IPS-NIHi11 (cell line): Measurements from ENCODE around the gene AP4S1.
"Not testable (repeated sequence)": the region's sequence is repeated elsewhere in the genome, so short reads cannot be mapped to it uniquely, and the experiment has no call there.

Experiments
- DNase-seq: peaks from one replicate; pipeline ENCODE4 v3.0.0; 2012; ENCODE audit warnings: mixed read lengths, low spot score

AP4S1 gene, protein sequence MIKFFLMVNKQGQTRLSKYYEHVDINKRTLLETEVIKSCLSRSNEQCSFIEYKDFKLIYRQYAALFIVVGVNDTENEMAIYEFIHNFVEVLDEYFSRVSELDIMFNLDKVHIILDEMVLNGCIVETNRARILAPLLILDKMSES

GRCh38 chr14:31025367-31026076, at the start of gene AP4S1:
TSS of gene AP4S1 (plus strand) at chr14:31025649. CDS start at chr14:31066197, 40,548 bp downstream.
- DNase-seq: peak; percentile 33

DNA sequence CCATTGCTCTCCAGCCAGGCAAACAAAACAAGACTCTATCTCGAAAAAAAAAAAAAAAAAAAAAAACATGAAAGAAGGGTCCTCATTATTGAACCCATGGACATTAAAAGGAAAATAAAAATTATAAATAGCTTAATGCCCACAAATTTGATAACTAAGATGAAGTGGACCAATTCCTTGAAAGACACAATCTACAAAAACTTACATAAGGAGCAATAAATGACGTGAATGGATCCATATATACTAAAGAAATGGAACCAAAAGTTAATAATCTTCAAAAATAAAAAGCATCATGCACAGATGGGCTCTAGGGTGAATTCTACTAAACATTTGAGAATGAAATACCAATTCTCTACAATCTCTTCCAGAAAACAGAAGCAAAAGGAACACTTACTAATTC, 47.7 kb upstream of the AP4S1 start:
- no peak for DNase-seq

DNA sequence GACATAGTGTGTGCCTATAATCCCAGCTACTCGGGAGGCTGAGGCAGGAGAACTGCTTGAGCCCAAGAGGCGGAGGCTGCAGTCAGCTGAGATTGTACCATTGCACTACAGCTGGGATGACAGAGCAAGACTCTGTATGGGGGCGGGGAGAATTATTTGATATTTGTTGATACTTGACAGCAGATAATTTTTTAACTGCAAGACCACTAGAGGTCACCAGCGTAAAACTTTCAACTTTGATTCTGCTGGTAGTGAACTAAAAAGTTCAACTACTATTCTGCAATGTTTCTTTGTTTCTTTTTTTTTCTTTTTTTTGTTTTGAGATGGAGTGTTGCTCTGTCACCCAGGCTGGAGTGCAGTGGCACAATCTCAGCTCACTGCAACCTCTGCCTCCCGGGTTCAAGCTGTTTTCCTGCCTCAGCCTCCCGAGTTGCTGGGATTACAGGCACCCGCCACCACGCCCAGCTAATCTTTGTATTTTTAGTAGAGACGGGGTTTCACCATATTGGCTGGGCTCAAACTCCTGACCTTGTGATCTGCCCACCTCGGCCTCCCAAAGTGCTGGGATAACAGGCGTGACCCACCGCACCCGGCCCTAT, 45.2 kb upstream of the AP4S1 start:
- DNase-seq: peak; percentile 40

DNA sequence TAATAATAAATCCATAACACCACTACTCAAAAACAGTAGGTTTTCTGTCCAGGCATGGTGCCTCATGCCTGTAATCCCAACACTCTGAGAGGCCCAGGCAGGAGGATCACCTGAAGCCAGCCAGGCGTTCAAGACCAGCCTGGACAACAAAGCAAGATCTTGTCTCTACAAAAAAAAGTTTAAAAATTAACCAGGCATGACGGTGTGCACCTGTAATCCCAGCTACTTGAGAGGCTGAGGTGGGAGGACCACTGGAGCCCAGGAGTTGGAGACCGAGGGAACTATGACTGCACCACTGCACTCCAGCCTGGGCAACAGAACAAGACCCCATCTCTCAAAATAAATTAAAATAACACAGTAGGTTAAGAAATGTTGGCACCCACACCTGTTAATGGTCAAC, 44.5 kb upstream of the AP4S1 start:
- no peak for DNase-seq

DNA sequence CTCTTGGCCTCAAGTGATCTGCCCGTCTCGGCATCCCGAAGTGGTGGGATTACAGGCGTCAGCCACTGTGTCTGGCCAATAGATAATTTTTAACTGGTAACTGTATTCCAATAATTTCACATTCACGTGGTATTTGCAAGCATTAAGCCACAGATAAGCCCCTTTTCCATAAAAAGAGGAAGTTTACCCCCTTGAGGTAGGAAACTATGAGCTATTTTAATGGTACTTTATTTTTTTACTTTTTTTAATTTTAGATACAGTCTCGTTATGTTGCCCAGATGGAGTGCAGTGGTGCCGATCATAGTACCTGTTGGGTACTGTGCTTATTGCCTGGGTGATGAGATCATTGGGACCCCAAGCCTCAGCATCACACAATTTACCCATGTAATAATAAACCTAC, 42.9 kb upstream of the AP4S1 start:
- DNase-seq: no peak

DNA sequence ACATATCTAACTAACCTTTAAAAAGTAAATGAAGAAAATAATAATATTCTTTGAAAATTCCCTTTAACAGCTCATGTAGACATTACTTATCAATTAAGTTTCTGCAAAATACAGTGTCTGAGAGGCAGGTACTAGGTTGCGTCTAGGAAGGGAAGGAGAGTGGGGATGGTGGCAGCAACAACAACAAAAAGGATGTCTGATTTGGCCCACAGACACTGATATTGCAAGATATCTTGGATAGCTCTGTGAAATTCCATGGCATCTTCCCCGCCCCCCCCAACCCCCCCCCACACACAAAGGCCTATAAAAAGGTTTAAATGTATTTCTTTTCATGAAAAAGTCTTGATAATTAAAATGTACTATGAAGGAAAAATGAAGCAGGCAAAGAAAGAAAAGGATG, 41.6 kb upstream of the AP4S1 start:
- no peak for DNase-seq

GRCh38 chr14:30985796-30986195, 39.7 kb upstream of the AP4S1 start:
- no peak for DNase-seq

- DNase-seq: no peak
Observed at GRCh38 chr14:30988509-30988908, 36.9 kb upstream of the AP4S1 start.

DNA sequence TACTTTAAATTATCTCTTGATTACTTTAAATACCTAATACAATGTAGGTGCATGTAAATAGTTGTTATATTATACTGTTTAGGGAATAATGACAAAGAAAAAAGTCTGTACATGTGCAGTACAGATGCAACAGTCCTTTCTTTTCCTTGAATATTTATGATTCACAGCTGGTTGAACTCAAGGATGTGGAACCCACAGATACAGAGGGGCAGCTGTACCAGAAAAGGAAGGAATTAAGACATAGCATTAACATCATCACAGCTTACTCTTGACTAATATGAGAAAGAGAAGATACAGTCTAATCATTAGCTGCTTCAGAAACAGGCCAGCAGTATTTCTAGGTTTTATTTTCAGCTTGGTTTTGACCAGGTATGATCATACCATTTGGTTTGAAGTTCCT, 34.7 kb upstream of the AP4S1 start:
- DNase-seq: no peak

DNA sequence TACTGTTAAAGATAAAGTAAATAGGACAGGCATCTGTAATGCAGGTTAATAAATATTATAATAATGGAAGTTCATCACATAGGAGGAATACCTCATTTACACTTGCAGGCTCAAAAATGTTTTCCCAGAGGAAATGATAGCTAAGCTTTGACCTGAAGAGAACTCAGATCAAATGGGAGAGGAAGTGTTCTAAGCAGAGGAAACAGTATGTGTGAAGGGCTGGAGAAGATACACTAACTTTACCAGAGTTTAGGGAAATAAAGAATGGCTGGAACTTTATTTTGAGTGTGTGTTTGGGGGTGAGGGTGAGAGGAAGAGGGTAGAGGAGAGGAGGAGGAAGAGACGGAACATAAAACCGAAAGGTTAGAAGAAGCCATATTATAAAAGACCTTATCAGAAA, 34.0 kb upstream of the AP4S1 start:
- DNase-seq: no peak

DNA sequence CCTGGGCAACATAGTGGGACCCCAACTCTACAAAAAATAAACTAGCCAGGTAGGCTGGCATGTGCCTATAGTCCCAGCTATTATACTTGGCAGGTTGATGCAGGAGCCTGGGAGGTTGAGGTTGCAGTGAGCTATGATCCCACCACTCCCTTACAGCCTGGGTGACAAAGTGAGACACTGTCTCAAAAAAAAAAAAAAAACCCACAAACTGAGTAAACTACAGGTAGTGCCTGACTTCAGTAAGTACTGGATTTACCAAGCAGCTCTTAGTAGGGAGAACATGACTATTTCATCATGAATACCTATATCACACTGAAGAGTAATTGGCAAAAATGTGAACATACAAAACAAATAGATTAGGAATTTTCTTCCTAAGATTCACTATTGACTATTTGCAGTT, 32.4 kb upstream of the AP4S1 start:
- DNase-seq: no peak

DNA sequence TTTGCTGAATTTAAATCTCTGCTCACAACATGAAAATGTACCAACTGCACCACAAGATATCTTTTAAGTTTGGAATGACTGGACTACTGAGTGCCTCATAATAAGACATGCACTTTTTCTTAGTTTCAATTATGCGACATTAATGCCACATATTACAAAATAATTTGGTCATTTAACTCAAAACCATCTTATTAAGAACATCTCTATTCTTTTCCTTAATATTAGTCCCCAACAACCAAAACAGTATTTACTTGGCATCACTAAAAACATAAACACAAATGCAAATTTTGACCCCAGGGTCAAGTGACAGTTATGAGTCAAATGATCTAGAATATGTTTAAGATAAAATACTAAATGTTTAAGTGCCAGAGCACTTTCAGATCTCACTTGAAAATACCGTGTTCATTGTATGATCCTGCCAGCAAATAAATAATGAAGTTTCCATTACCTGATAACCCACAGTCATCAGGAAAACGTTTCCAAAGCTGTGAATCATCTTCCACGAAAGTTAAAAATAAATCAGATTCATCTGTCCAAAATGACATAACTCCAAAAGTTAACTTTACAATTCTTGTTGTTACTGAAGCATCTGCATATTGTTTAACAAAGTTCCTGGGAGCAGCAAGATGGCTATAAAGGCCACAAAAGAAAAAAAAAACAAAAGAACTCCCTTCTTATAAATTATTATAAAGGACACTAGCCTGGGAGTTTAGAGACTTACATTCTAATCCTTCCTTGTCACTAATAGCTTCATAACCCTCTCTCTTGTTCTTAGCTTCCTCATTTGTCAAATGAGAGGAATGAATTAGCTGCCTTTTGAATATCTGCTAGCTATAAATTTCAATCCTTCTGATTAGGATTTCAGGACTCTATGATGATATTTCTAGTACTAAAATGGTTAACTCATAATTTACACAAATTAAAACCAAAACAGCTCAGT, 30.5 kb upstream of the AP4S1 start:
- no peak for DNase-seq

- DNase-seq: no peak
Observed at GRCh38 chr14:30995689-30996088, 29.8 kb upstream of the AP4S1 start.

DNA sequence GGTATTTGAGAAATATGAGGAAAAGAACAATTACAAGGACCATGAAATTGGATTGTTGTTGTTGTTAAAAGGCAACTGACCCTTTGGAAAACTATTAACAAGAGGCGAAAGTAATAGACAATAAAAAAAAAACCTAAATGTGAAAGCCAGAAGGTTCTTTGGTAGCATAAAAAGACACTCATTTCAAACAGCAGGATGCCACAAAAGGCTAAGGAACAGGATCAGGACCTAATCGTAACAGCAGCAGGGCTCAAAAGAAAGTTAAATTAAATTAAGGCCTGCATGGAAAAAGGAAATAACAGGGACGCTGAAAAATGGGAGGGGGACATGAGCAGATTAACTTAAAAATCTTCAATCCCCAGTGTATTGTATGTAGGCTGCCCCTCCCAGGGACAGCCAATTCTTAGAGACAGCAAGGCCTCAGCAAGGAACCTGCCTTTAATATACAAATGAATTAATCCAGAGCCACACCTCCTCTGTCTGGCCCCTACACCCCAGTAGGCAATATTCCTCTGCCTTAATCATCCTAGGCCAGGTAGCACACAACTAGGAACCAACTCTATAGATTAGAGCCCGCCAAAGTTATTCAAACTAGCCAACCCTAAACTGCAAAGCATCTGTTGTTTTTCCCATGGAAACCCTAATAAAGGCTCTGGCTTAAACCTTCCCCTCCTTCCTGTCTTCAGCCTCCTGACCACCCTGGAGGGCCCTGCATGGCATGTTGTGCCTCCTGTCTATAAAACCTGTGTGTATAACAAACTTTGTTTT, 28.4 kb upstream of the AP4S1 start:
- peak; percentile 13 for DNase-seq

DNA sequence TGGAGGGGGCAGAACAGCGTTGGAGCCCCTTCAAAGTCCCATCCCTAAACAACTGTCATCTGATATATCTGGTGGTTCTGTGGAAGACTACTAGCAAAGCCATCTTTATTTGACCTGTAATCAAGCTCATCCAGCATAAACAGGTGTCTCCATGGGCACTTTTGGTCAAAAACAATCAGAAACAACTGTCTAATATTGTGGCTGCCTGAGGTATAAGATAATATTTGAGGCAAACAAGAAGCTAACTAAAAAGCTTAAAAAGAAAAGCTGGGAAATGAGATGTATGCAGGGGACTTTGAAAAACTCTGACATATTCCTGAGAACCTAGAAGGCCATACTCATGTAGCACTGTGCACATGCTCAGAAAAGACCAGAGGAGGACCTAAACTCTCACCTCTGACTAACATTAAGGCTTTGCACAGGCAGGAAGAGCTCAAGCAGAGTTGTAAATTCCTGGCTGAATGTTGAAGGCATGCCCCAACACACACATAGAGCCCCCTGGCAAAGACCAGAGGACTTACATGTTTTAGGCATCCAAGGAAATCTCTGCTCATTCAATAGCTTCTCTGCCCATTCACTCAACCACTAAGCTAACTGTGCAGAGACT, 27.2 kb upstream of the AP4S1 start:
- no peak for DNase-seq

- no peak for DNase-seq
Observed at GRCh38 chr14:30999038-30999773, 26.2 kb upstream of the AP4S1 start.

- no peak for DNase-seq
Observed at GRCh38 chr14:31000629-31001338, 24.7 kb upstream of the AP4S1 start.

GRCh38 chr14:31001339-31001658, 24.1 kb upstream of the AP4S1 start:
- no peak for DNase-seq

- no peak for DNase-seq
Observed at GRCh38 chr14:31003284-31003683, 22.2 kb upstream of the AP4S1 start.

DNA sequence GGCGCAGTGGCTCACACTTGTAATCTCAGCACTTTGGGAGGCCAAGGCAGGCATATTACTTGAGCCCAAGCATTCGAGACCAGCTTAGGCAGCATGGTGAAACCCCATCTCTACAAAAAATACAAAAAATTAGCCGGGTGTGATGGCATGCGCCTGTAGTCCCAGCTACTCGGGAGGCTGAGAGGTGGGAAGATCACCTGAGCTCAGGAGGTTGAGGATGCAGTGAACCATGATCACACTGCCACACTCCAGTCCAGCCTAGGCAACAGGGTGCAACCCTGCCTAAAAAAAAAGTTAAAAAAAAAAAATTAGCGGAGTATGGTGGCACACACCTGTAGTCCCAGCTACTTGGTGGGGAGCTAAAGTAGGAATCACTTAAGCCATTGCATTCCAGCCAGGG, 21.4 kb upstream of the AP4S1 start:
- DNase-seq: not testable (repeated sequence)
